Uterus (tissue), 2 donors: Measurements from ENCODE around the gene SMIM43.

Source experiments
- CTCF ChIP-seq, 4 experiments: fragments of 200-600 bp in 2 of 4; fragments of 450-650 bp in 2 of 4; sonication (generic) in 2 of 4; IDR thresholded peaks; one replicate each; pipeline ENCODE4 v1.5.1; 2016 to 2019; ENCODE audit warnings: antibody characterized with exemption in 4 of 4, mild to moderate bottlenecking in 2 of 4, moderate library complexity in 1 of 4
- POLR2A ChIP-seq, 2 donors: fragments of 450-650 bp; IDR thresholded peaks; one replicate each; pipeline ENCODE4 v1.6.1; 2016; ENCODE audit warnings: antibody characterized with exemption in 2 of 2, mild to moderate bottlenecking in 1 of 2, moderate library complexity in 1 of 2

- TF ChIP-seq POLR2A (IDR thresholded peaks at IDR 0.05) = no peak
- TF ChIP-seq CTCF (IDR thresholded peaks at IDR 0.05) = no peak
Observed at GRCh38 chr4:121709766-121710405, 55.1 kb downstream of the SMIM43 start.
